ENCODE results near the gene PRDM1. TPM values are rescaled to one million over a fixed set of nuclear protein-coding genes. Genes with fewer than 3 reads are reported as not detected.

Gene PRDM1
- total RNA-seq (10 to 100 TPM in 1 of 9 donors, 1 to 10 TPM in 8; 1.0 to 10.8 (median 1.7) TPM), polyA plus RNA-seq (under 1 TPM; 0.36 to 0.53 TPM)
- long read RNA-seq, donor 1, result 0 reads
- long read RNA-seq, donor 2, result 0 reads
- long read RNA-seq, donor 3, result 0 reads

DNA sequence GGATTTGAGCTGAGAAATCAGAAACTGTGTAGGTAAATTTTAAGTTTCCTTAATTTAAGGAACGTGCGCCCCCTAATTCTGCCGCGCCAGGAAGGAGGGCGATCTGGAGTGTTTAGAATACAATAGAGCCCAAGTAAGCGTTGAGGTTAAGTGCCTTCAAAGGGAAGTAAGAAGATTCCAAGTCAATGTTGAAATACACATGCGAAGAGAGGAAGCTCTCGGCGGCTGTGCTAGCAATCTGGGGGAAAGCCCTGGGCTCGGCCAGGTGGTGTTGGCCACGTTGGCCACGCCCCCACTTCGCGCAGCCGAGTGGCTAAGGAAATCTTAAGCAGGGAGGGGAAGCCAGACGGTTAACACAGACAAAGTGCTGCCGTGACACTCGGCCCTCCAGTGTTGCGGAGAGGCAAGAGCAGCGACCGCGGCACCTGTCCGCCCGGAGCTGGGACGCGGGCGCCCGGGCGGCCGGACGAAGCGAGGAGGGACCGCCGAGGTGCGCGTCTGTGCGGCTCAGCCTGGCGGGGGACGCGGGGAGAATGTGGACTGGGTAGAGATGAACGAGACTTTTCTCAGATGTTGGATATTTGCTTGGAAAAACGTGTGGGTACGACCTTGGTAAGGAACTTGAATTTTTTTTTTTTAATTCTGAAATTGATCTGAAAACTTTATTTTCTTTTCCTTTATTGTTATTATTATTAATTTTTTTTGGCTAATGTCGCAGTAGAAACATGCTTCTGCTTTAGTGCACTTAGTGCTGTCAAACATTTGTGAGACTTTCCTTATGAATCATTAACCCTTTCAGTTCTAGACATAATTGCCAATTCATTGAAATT, at the start of gene PRDM1:
TSS of gene PRDM1 (plus strand) at position 353 of the 830 bp plus-strand sequence. CDS start at position 571, 218 bp downstream.
- peaks cover 0 to 3% (median 0%) of the 10 kb centered on the region in 9 donors for H3K36me3 ChIP-seq
- intact Hi-C loops (cut with DNase I), result loop anchor here in 7 of 10 donors (5.0 to 10.0 kb wide), 8 partner anchors 91 to 604 kb away; no protein-coding TSS in a partner anchor
- WGBS, 4 donors, result 1 to 2% (median 1%) methylated on average over 44 of the region's 44 CpGs
- peak; percentile 66 to 89 (median 81) for DNase-seq
- H3K4me3 ChIP-seq, result peak within 1 kb of the TSS; percentile 12 to 66 (median 52)
- H3K4me1 ChIP-seq, result peaks cover 0 to 76% (median 7%) of the 10 kb centered on the region in 12 donors
- ATAC-seq, result peak; percentile 49 to 82 (median 76)
- TF ChIP-seq CTCF (IDR thresholded peaks at IDR 0.05), result peak in 6 of 12 donors; percentile 3 to 20 (median 14)
- peak in 1 of 2 donors; percentile 38 for TF ChIP-seq POLR2A (IDR thresholded peaks at IDR 0.05)
- H3K9me3 ChIP-seq, result no peaks in the 10 kb centered on the region
- H3K27ac ChIP-seq, result peak within 1 kb of the TSS; percentile 8 to 87 (median 58)
- peaks cover 0 to 62% (median 12%) of the 10 kb centered on the region in 9 donors for H3K27me3 ChIP-seq

GRCh38 chr6:106037060-106037459, 49.1 kb upstream of the PRDM1 start:
- H3K27me3 ChIP-seq, result no peaks in the 10 kb centered on the region
- H3K36me3 ChIP-seq, result no peaks in the 10 kb centered on the region
- ATAC-seq (no peak), DNase-seq (no peak)
- H3K9me3 ChIP-seq, result peaks cover 0 to 29% (median 1%) of the 10 kb centered on the region in 12 donors
- TF ChIP-seq POLR2A (IDR thresholded peaks at IDR 0.05), result no peak
- TF ChIP-seq CTCF (IDR thresholded peaks at IDR 0.05), result no peak
- H3K4me1 ChIP-seq, result no peaks in the 10 kb centered on the region
- no peak overlapping the region for H3K27ac ChIP-seq
- intact Hi-C loops (cut with DNase I), result no loop called here
- H3K4me3 ChIP-seq, result no peak overlapping the region

DNA sequence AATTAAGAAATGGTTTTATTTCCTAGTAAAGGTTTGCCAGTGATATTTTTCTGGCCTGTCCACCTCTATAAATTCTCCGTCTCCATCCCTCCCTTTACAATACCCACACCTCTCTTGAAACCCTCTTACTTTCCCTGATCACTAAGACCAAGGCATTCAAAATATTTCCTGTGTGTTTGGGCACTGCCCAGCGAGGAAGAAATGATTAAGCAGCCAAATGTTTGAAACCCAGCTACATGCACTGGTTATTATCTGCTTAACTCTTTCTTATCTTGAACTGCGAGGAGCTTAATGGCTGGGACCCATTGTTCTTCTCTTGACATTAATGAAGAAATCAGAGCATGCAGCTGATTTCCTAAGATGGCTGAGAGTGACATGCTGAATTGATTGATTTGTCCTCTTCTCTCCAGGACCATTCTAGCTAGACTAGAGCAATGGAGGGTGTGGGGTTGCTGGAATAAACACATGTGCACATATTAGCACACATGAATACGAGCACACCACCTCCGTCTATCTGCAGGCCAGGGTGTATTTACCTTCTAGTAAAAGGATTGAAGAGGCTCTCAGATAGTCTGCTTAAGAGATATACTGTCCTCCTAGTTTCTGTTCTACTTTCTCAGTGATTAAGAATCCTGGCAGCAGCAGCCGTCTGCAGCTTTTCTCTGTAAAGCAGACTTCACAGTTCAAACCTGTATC, 46.1 kb upstream of the PRDM1 start:
- H3K27me3 ChIP-seq, result peaks cover 0 to 7% (median 0%) of the 10 kb centered on the region in 9 donors
- 60 to 70% (median 66%) methylated on average over 6 of the region's 6 CpGs for WGBS, 4 donors
- no peaks in the 10 kb centered on the region for H3K4me1 ChIP-seq
- ATAC-seq (no peak), DNase-seq (no peak)
- H3K4me3 ChIP-seq, result no peak overlapping the region
- H3K36me3 ChIP-seq, result no peaks in the 10 kb centered on the region
- no peak overlapping the region for H3K27ac ChIP-seq
- peaks cover 0 to 26% (median 1%) of the 10 kb centered on the region in 12 donors for H3K9me3 ChIP-seq
- TF ChIP-seq CTCF (IDR thresholded peaks at IDR 0.05), result no peak
- no peak for TF ChIP-seq POLR2A (IDR thresholded peaks at IDR 0.05)
- intact Hi-C loops (cut with DNase I), result no loop called here

- intact Hi-C loops (cut with DNase I), result no loop called here
- Histone ChIP-seq H3K27ac (no peak overlapping the region), H3K9me3 (no peaks in the 10 kb centered on the region), H3K27me3 (peaks cover 0 to 11% (median 0%) of the 10 kb centered on the region in 9 donors), H3K4me1 (no peaks in the 10 kb centered on the region), H3K36me3 (no peaks in the 10 kb centered on the region), H3K4me3 (no peak overlapping the region)
- TF ChIP-seq CTCF (IDR thresholded peaks at IDR 0.05) (no peak), POLR2A (IDR thresholded peaks at IDR 0.05) (no peak)
- ATAC-seq (no peak), DNase-seq (no peak)
- 68 to 85% (median 78%) methylated on average over 1 of the region's 1 CpG for WGBS, 4 donors
These were observed 42.0 kb upstream of the PRDM1 start for GRCh38 chr6:106044151-106044550.

All from heart left ventricle (tissue), 16 donors.